ENCODE measurements around the gene MAGI2. TPM values are rescaled to one million over a fixed set of nuclear protein-coding genes. Genes with fewer than 3 reads are reported as not detected.

Gene MAGI2
- total and polyA plus RNA-seq, 4 donors = 0.37 to 4.1 (median 1.4) TPM

DNA sequence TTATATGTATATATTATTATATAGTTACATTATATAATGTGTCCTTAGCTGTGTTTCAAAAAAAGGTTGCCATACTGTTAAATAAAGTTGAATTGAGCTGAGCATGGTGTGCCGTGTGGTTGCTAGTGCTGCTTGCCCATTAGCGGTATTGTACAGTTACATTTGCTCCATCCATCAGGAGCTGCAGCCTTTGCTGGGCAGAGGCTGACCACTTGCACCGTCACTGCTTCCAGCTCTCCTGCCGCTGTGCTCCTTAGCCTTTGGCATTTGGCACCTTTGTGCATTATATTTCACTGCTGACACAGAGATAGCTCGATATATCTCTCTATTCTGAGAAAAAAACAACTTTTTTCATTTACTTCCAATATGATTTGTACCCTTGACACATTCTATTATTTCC, 1282.7 kb downstream of the MAGI2 start (continued):
- TF ChIP-seq, protein P1, sequence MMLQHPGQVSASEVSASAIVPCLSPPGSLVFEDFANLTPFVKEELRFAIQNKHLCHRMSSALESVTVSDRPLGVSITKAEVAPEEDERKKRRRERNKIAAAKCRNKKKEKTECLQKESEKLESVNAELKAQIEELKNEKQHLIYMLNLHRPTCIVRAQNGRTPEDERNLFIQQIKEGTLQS (IDR thresholded peaks at IDR 0.05) = no peak

GRCh38 chr7:78169992-78170391, 1283.5 kb downstream of the MAGI2 start:
- H3K27ac ChIP-seq (ENCODE audit: low read depth in 1 of 2, low read length in 2 of 2) = no peak overlapping the region
- no peaks in the 10 kb centered on the region for H3K36me3 ChIP-seq (ENCODE audit: control insufficient read depth in 4 of 4, insufficient read depth in 3 of 4, low read depth in 1 of 4, low read length in 3 of 4)
- H3K9ac ChIP-seq (ENCODE audit: low read depth in 1 of 2, low read length in 2 of 2) = no peak overlapping the region
- H3K27me3 ChIP-seq (ENCODE audit: control insufficient read depth in 4 of 4, insufficient read depth in 4 of 4, low read length in 3 of 4) = no peaks in the 10 kb centered on the region
- H3K4me1 ChIP-seq (ENCODE audit: control insufficient read depth in 4 of 4, insufficient read depth in 4 of 4, low read length in 3 of 4) = no peaks in the 10 kb centered on the region
- WGBS = 96% methylated on average over 2 of the region's 2 CpGs
- no peak overlapping the region for H3K4me3 ChIP-seq (ENCODE audit: low read depth in 1 of 3, low read length in 3 of 3)
- DNase-seq (ENCODE audit: low spot score) = no peak
- no peak for TF ChIP-seq GABPA (IDR thresholded peaks at IDR 0.05 in 1 of 2, conservative IDR thresholded peaks at IDR 0.05 in 1 of 2)
- no peak for TF ChIP-seq HNF4A (conservative IDR thresholded peaks at IDR 0.05)
- no peak for TF ChIP-seq RAD21 (IDR thresholded peaks at IDR 0.05)
- no peak for TF ChIP-seq TAF1 (conservative IDR thresholded peaks at IDR 0.05)
- TF ChIP-seq FOXA2 (IDR thresholded peaks at IDR 0.05) = no peak
- no peak for TF ChIP-seq RXRA (IDR thresholded peaks at IDR 0.05)
- TF ChIP-seq, protein P2, sequence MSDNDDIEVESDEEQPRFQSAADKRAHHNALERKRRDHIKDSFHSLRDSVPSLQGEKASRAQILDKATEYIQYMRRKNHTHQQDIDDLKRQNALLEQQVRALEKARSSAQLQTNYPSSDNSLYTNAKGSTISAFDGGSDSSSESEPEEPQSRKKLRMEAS (IDR thresholded peaks at IDR 0.05) = no peak
- no peak for TF ChIP-seq CTCF (IDR thresholded peaks at IDR 0.05; ENCODE audit: low read depth, low read length, missing input control)
- TF ChIP-seq ZBTB33 (IDR thresholded peaks at IDR 0.05) = no peak
- TF ChIP-seq REST (IDR thresholded peaks at IDR 0.05) = no peak
- no peak for TF ChIP-seq JUND (IDR thresholded peaks at IDR 0.05)
- TF ChIP-seq NR2F2 (IDR thresholded peaks at IDR 0.05) = no peak
- no peak for TF ChIP-seq YY1 (IDR thresholded peaks at IDR 0.05)
- TF ChIP-seq EGR1 (IDR thresholded peaks at IDR 0.05; ENCODE audit: low read depth in 2 of 2) = no peak
- no peak for TF ChIP-seq HNF4G (IDR thresholded peaks at IDR 0.05)
- no peak for TF ChIP-seq FOXA1 (IDR thresholded peaks at IDR 0.05)
- TF ChIP-seq, protein P1 (IDR thresholded peaks at IDR 0.05) = no peak
- no peak for TF ChIP-seq SP1 (IDR thresholded peaks at IDR 0.05)
- H3K9me3 ChIP-seq (ENCODE audit: control insufficient read depth in 4 of 4, low read length in 3 of 4) = no peaks in the 10 kb centered on the region

Measured in liver (tissue), 9 donors.